Right lung (tissue), 5 donors: ENCODE results near the gene B4GALT2. TPM values are rescaled to one million over a fixed set of nuclear protein-coding genes. Genes with fewer than 3 reads are reported as not detected.

Experiments used
- DNase-seq, 2 donors: peaks; one replicate each; pipeline ENCODE4 v3.0.0-alpha.2; 2013
- polyA plus RNA-seq, 5 donors: library from polyadenylated mRNA; unstranded; fragments of 120-200 nt; gene quantifications; one replicate each; pipeline versions ENCODE4 v1.2.1 to v1.2.3, GENCODE V29; 2013; ENCODE audit warnings: inconsistent platforms in 1 of 5, low replicate concordance in 1 of 5; ENCODE audit not compliant: insufficient read length in 5 of 5, insufficient read depth in 1 of 5

The B4GALT2 gene
- polyA plus RNA-seq, 5 donors = 32.0 to 70.2 (median 40.1) TPM

DNA sequence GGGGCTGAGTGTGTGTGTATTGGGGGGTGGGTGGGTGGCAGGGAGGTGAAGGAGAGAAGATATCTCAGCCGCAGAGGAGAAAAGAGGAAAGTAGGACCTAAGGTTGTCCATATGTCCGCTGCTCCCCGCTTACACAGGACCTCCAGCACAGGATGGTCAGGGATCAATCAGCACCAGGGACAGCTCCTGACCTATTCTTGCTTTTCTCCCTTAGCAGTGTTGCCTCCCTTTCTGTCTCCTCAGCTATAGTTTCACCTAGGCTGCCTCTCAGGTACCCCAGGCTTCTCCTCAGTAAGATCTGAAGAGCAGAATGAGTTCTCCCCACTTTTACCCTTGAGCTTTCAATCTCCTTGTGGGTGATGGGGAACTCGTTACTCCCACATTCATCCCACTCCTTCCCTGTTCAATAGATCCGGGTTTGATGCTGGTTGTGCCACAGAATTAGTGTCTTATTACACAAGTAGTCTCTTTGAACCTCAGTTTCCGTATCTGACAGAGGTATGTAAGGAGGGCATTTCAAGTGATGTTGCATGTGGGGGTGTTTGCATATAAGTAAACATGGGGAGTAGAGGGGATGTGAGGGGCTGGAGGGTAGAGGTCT, 10.6 kb upstream of the B4GALT2 start:
- DNase-seq = no peak

DNA sequence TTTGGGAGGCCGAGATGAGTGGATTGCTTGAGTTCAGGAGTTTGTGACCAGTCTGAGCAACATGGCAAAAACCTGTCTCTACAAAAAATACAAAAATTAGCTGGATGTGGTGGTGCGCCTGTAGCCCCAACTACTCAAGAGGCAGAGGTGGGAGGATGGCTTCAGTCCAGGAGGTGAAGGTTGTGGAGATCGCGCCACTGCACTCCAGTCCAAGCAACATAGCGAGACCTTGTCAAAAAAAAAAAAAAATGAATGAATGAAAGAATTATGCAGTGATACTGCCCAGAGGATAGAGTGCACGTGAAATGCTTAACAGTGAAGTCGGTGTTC, 9.6 kb upstream of the B4GALT2 start:
- DNase-seq = no peak

DNA sequence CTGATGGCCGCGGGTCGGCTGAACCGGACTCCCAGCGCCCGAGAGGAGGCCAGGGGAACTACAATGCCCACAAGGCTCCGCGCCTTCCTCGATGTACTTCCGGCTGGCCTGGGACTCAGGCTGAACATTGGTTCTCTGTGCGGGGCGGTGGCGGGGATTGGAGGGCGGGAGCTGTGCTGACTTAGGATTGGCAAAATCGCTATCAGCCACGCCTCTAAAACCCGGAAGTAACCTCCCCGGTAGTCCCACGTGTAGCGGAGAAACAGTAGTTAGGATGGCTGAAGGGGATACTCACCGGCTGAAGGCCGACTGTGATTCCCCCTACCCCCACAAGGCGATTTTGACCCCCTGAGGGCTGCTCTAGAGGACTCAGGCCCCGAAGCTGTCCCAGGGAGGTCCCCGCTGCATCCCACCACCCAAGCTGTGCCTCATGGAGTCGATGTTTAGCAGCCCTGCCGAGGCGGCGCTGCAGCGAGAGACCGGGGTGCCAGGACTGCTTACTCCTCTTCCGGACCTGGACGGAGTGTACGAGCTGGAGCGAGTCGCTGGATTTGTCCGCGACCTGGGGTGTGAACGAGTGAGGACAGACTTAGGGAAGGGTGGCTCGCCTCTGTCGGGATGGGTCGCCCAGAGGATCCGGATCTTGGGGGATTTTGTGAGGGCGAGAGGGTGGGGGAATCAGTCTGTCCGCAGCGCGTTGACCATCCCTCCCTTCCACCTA, 9.1 kb upstream of the B4GALT2 start, which contains the start of gene DPH2:
TSS of gene DPH2 (plus strand) at position 265 of the 721 bp plus-strand sequence. CDS start at position 431, 166 bp downstream.
- peak; percentile 93 to 95 for DNase-seq

DNA sequence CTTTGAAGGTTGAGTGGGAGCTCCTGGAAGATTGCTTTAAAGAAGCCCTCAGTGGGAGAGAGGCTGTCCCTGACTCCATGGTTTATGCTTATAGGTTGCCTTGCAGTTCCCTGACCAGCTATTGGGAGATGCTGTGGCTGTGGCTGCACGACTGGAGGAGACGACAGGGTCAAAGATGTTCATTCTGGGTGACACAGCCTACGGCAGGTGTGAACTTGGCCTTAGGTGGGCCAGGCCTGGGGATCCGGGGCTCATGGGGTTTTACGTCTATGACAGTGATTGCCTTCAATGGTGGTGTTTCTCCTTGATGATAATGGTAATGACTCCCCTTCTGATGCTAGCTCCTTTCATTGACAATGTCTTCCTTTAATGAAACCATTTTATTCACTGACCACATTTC, 8.5 kb upstream of the B4GALT2 start:
- DNase-seq = no peak

DNA sequence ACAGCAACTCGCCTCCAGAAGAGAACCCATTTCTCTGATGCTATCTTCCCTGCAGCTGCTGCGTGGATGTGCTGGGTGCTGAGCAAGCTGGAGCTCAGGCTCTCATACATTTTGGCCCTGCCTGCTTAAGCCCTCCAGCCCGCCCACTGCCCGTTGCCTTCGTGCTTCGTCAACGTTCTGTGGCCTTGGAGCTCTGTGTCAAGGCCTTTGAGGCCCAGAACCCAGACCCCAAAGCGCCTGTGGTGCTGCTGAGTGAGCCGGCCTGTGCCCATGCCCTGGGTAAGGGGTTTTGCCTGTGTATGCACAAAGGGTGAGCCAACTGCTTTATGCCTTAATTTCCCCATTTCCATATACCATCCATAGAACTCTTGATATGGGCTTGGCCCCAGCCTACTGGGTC, 8.1 kb upstream of the B4GALT2 start:
- no peak for DNase-seq

DNA sequence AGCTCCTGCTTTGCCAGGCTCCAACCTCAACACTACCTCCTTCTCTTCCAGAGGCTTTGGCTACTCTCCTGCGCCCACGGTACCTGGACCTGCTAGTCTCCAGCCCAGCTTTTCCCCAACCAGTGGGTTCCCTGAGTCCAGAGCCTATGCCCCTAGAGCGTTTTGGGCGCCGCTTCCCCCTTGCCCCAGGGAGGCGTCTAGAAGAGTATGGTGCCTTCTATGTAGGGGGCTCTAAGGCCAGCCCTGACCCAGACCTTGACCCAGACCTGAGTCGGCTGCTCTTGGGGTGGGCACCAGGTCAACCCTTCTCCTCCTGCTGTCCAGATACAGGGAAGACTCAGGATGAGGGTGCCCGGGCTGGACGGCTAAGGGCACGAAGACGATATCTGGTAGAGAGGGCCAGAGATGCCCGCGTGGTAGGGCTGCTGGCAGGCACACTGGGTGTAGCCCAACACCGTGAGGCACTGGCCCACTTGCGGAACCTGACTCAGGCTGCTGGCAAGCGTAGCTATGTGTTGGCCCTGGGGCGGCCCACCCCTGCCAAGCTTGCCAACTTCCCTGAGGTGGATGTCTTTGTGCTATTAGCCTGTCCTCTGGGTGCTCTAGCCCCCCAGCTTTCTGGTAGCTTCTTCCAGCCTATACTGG, 7.6 kb upstream of the B4GALT2 start:
- no peak for DNase-seq

DNA sequence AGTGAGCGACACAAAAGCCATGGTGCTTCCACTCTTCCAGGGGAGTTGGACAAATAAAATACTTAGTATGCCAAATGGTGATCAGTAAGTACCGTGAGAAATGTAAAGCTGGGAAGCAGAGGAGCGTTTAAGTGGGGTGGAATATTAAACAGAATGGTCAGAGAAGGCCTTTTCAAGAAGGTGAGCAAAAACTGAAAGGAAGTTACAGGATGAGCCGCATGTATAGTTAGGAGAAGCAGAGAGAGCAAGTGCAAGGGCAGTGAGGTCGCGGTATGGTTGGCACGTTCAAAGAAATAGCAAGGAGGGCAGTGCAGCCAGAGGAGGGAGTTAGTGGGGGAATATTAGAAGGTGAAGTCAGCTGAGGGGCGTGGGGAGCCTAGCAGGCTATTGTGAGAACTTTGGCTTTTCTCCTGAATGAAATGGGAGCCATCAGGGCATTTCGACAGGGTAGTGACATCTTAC, 5.0 kb upstream of the B4GALT2 start:
- no peak for DNase-seq

DNA sequence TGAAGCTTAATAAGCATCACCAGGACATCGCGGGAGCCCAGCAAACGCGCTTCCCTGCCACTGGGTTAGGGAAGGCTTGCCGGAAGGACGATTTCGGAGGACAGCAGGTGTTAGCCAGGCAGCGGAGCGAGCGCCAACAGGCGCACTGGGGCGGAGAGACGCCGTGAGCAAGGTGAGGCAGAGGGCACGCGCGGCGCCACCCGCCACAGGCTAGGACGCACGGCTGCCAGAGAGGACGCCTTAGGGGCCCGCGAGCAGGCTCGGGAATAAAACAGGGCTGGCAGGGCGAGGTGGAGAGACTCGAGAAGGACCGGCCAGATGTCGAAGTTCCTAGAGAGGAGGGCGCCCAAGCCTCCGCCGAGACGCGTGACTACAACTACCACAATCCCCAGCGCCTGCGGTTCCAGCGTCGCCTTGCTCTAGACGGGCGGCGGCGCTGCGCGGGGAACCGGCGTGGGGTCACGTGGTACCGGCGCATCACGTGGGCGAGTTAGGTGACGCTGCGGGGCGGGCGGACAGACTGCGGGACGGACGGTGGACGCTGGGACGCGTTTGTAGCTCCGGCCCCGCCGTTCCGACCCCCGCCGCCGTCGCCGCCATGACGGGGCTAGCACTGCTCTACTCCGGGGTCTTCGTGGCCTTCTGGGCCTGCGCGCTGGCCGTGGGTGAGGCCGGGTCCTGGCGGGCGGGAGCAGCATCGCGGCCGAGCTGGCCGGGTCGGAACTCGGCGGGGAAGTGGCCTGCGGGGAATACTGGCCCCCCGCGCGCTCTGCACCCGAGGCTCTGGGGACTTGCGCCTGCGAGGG, 4.4 kb upstream of the B4GALT2 start, which contains the start of gene ATP6V0B:
TSS of gene ATP6V0B (plus strand) at position 518 of the 806 bp plus-strand sequence. CDS start at position 599, 81 bp downstream.
- peak; percentile 89 to 90 for DNase-seq

DNA sequence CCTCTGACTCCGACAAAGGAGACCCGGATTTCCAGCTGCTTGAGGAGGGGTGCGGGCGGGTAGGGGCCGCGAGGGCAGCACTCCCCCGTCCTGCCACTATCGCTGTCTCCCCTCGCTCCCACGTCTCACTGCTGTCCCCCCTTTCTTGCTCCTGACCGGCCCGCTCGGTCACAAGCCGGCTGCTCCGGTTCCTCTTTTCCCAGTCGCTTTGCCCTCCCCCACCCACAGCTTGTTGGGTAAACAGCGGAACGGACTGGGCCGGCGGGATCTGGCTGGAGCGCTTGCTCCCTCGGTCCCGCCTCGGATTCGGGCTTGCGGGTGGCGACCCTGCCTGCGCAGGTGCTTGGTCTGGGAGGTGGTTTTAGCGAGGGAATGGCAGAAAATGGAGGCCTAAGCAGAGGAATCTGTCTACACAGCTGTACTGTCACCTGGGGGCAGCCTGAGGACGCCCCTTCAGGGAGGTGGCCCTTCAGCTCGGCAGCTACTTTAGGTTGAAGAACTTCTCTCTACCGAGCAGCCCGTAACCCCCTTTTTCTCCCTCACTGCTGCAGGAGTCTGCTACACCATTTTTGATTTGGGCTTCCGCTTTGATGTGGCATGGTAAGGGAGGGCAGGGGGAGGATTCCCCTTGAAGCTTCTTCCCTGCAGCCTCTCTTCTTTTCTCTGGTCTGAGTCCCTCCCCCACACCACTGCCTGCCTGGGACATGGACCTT, 3.6 kb upstream of the B4GALT2 start:
- no peak for DNase-seq

DNA sequence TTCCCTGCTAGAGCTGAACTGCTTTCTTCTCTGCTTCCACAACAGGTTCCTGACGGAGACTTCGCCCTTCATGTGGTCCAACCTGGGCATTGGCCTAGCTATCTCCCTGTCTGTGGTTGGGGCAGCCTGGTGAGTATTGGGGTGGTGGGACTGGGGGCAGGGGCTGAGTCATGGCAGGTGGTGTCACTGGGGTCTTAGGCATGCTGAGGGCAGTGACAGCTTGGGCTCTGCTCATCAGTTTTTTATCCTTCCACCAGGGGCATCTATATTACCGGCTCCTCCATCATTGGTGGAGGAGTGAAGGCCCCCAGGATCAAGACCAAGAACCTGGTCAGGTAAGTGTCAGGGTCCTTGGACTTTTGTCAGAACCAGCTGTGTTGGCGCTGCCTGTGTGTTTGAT, 3.0 kb upstream of the B4GALT2 start:
- no peak for DNase-seq

DNA sequence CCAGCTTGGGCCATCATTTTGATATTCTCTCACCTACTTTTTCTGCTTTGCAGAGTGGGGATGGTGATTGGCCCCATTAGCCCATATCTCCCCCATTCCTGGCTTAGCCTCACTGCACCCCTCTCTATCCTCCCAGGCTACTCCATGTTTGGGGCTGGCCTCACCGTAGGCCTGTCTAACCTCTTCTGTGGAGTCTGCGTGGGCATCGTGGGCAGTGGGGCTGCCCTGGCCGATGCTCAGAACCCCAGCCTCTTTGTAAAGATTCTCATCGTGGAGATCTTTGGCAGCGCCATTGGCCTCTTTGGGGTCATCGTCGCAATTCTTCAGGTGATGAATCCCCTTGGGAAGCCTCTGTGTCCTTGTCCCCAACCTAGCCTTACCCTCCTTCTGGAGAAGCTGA, 2.1 kb upstream of the B4GALT2 start:
- DNase-seq = no peak

DNA sequence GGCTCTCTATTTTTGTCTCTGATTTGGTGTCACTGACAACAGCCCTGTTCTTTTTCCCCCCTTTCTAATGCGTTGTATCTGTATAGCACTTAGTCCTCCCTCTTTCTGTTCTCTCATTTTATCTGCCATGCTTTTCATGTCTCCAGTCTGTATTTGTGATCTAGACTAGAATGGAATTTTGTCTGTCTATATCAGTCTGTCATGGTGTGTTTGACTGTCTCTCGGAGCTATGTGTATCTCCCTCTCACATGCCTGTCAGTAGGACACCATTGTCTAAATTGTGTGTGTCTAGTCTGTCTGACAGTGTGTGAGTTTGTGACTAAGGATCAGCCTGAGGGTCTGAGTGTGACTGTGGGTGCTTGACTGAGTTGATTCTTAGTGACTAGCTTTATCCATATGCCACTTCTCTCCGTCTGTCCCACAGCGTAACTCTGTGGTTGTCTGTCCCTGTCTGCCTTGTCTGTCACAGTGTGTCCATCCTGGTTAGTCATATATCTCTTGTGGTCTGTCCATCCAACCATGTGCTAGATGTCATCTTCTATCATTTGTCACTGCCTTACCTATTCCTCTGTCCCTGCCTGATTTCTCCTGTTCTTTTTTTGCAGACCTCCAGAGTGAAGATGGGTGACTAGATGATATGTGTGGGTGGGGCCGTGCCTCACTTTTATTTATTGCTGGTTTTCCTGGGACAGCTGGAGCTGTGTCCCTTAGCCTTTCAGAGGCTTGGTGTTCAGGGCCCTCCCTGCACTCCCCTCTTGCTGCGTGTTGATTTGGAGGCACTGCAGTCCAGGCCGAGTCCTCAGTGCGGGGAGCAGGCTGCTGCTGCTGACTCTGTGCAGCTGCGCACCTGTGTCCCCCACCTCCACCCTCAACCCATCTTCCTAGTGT, 1.4 kb upstream of the B4GALT2 start:
- DNase-seq = no peak

DNA sequence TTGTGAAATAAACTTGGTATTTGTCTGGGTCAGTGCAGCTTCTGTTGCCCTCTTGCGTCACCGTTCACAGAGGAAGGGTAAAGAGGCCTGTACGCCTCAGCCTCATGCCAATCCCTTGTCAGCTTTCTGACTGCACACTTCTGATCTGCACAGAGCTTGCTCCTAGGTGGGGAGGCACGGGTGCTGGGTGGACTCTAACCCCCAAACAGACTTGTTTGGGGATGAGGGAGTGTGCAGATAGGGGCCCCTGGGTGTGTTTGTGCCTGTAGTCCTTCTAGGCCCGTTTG, 803 bp upstream of the B4GALT2 start:
- no peak for DNase-seq

DNA sequence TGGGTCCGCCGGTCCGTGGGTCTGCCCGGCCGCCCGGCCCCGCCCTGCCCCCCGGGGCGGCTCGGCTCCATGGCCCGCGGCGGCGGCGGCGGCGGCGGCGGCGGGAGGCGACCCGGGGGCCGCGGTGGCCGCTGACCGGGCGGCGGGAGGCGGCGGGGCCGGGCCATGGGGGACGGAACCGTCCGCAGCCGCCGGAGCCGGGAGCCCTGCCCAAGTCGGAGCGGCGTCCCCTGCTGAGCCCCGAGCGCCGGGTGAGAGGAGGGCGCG, 184 bp downstream of the B4GALT2 start:
- no peak for DNase-seq

DNA sequence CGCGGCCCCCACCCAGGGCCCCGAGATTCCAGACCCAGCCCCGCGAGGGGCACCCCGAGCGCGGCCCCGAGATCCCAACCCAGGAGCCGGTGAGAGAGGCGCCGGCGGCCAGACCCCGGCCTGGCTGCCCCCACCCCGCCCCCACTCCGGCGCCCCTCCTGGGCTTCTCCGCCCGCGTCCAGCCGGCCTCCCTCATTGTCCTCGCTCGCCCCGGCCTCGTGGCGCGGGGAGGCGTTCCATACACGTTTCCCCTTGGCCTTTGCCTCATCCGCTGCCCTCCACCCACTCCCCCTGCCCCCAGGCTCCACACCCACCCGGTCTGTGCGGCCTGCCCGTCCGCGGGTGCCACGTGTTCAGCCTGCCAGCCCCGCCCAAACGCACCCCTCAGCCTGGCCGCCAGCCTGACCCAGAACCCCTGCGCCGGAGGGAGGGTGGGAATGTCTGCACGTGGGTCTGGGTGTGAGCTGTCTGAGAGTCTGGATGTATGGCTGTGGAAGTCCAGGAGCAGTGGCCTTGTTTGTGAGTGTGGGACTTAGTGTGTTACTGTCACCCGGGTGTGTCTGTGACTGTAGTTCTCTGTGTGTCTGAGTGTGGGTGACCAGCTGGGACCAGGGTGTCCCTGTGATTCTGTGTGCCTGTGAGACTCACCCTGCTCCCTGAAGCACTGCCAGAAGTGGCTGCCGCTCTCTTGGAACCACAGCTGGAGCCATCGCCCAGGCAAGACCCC, 681 bp downstream of the B4GALT2 start:
- DNase-seq = peak in 1 of 2 donors; percentile 30

DNA sequence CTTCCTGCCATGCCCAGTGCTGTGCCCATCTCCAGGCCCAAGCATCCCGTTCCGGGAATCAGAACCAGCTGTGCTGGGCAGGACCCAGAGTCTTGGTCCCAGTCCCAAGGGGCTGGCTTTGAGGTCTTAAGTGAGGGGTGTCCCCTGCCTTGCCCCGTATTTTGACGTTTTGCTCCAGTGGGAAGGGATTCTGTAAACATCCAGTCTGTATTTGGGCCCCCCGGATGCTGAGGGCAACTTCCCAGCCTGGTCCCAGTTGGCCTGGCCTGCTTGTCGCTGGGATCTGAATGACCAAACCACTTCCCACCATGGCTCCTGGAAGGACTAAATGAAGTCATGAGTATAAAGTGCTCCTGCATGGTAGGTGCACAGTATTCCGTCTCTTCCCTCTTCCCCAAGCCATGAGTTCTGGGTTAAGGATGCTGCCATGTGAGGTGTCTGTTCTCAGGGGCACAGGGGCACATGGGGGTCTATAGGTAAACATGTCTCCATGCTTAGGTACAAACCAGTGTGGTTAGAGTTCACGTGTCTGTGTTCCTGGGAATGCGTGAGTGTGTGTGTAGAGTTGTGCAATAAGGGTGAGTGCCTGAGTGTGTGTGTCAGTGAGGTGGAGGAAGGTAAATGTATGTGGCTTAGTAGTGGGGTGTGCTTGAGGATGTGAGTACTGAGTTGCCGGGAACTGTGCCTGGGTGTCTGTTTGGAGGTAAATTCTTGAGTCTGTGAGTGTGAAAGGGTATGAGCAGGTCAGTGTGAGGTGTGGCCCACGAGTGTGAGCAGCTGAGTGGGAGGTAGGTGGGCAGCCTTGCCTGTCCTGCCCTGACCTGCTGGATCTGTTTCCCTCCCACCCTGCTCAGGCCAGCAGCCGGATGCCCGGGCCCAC, 1.5 kb downstream of the B4GALT2 start:
- DNase-seq = no peak

DNA sequence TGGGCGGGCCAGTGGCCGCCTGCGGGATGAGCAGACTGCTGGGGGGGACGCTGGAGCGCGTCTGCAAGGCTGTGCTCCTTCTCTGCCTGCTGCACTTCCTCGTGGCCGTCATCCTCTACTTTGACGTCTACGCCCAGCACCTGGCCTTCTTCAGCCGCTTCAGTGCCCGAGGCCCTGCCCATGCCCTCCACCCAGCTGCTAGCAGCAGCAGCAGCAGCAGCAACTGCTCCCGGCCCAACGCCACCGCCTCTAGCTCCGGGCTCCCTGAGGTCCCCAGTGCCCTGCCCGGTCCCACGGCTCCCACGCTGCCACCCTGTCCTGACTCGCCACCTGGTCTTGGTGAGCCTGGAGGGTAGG, 2.1 kb downstream of the B4GALT2 start:
- no peak for DNase-seq

DNA sequence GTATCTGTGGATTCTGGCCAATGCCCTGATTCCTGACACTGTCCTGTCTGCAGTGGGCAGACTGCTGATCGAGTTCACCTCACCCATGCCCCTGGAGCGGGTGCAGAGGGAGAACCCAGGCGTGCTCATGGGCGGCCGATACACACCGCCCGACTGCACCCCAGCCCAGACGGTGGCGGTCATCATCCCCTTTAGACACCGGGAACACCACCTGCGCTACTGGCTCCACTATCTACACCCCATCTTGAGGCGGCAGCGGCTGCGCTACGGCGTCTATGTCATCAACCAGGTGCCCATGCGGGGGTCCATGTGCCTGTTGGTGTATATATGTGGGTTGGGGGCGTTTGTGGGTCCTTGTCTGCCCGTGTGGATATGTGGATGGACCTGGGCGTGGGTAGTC, 2.6 kb downstream of the B4GALT2 start:
- DNase-seq = no peak

DNA sequence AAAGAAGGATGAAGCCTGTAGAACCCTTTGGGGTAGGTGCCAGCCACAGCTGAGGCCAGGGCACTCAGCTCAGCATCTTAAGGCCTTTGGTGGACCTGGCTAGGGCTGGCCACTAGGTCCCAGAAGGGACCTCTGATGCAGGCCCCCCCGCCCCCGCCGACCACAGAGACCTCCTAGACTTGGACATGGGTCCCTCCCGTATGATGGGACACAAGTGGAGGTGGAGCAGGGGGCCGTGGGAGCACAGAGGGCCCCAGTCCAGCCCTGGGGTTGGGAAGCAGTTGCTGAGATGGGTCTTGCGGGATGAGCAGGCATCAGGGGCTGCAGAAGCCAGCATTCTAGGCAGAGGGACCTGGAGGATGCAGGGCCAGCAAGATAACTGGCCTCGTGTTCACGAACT, 3.2 kb downstream of the B4GALT2 start:
- DNase-seq = no peak
